ENCODE measurements around the gene SVOPL. TPM values are rescaled to one million over a fixed set of nuclear protein-coding genes. Genes with fewer than 3 reads are reported as not detected.

Gene SVOPL
- total RNA-seq, 4 donors from 2014 or later: not detected

- TF ChIP-seq CTCF (IDR thresholded peaks at IDR 0.05; ENCODE audit: low read depth): no peak
Measured at GRCh38 chr7:138739859-138740258, 38.7 kb upstream of the SVOPL start.

GRCh38 chr7:138738551-138739335, 37.6 kb upstream of the SVOPL start:
- no peak for TF ChIP-seq CTCF (IDR thresholded peaks at IDR 0.05; ENCODE audit: low read depth)

GRCh38 chr7:138738114-138738513, 37.0 kb upstream of the SVOPL start:
- no peak for TF ChIP-seq CTCF (IDR thresholded peaks at IDR 0.05; ENCODE audit: low read depth)

- TF ChIP-seq CTCF (IDR thresholded peaks at IDR 0.05; ENCODE audit: low read depth): no peak
Measured at GRCh38 chr7:138735399-138735798, 34.2 kb upstream of the SVOPL start.

GRCh38 chr7:138729444-138729843, 28.3 kb upstream of the SVOPL start:
- no peak for TF ChIP-seq CTCF (IDR thresholded peaks at IDR 0.05; ENCODE audit: low read depth)

GRCh38 chr7:138727336-138728099, 26.4 kb upstream of the SVOPL start:
- TF ChIP-seq CTCF (IDR thresholded peaks at IDR 0.05; ENCODE audit: low read depth): no peak

GRCh38 chr7:138726288-138726687, 25.1 kb upstream of the SVOPL start:
- no peak for TF ChIP-seq CTCF (IDR thresholded peaks at IDR 0.05; ENCODE audit: low read depth)

All from subcutaneous adipose tissue (tissue), 4 donors.